Effector memory CD4-positive, alpha-beta T cell (primary cell): ENCODE measurements around the gene PPP3CA.

ENCODE experiments used
- DNase-seq, 3 donors: peaks; one replicate each; pipeline ENCODE4 v3.0.0-alpha.2; 2020
- H3K27ac ChIP-seq: 2 replicates; pipeline ENCODE4 v1.7.0; 2013; ENCODE audit warnings: mild to moderate bottlenecking, low read length, moderate library complexity; ENCODE audit not compliant: insufficient read depth, poor library complexity, severe bottlenecking
- H3K27me3 ChIP-seq: replicated peaks from 2 replicates; pipeline ENCODE4 v1.7.0; 2013; ENCODE audit warnings: mild to moderate bottlenecking, low read length; ENCODE audit not compliant: insufficient read depth, control insufficient read depth, poor library complexity, severe bottlenecking
- H3K36me3 ChIP-seq: 2 replicates; pipeline ENCODE4 v1.7.0; 2013; ENCODE audit warnings: mild to moderate bottlenecking, low read length, moderate library complexity; ENCODE audit not compliant: control insufficient read depth, insufficient read depth
- H3K4me1 ChIP-seq: 2 replicates; pipeline ENCODE4 v1.7.0; 2013; ENCODE audit warnings: low read length, mild to moderate bottlenecking; ENCODE audit not compliant: control insufficient read depth, insufficient read depth, poor library complexity, severe bottlenecking
- H3K4me3 ChIP-seq: 2 replicates; pipeline ENCODE4 v1.7.0; 2013; ENCODE audit warnings: low read length, low read depth, mild to moderate bottlenecking; ENCODE audit not compliant: insufficient read depth, poor library complexity, severe bottlenecking
- H3K9me3 ChIP-seq: 2 replicates; pipeline ENCODE4 v1.7.0; 2013; ENCODE audit warnings: mild to moderate bottlenecking, low read length, moderate library complexity; ENCODE audit not compliant: control insufficient read depth

Gene PPP3CA

DNA sequence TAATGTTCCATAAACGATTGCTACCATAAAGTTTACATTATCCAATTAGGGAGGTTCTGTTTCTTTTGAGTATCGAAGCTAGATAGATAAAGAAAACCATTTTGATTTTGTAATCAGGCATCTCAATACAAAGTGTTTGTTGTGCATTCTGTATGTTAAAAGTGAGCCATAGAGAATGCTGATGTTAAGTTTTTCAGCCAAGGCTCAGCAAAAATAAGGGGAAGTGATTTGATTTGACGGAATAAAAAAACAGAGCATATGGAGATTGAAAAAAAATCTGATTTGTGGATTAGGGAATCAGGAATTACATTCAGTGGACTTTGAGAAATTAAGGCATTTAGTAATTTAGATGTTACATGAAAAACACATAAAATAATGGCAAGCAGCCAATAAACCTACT is 314.8 kb downstream of the PPP3CA start:
- DNase-seq: no peak
- Histone ChIP-seq H3K4me1 (no peaks in the 10 kb centered on the region), H3K4me3 (no peak overlapping the region), H3K9me3 (no peaks in the 10 kb centered on the region), H3K27me3 (no peaks in the 10 kb centered on the region), H3K36me3 (peaks cover 3% of the 10 kb centered on the region), H3K27ac (no peak overlapping the region)

DNA sequence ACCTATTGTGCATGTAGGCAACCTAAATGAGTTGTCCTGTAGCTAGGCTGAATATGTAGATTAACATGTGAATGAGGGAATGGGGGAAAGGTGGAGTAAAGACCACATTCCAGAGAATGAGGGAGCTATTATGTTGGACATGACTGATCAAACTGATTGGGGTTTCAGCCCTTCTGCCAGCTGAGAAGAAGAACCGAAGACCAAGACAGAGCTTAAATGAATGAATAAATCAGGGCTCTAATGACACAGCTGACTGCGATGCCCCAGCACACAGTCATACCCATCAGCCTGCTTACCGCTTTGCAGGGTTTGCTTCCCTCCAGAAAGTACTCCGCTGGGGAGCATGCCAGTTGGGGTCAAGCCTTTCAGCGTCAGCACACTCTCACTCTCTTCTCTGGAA is 315.4 kb downstream of the PPP3CA start:
- Histone ChIP-seq H3K36me3 (peaks cover 3% of the 10 kb centered on the region), H3K27ac (no peak overlapping the region), H3K9me3 (no peaks in the 10 kb centered on the region), H3K27me3 (no peaks in the 10 kb centered on the region), H3K4me1 (no peaks in the 10 kb centered on the region), H3K4me3 (no peak overlapping the region)
- no peak for DNase-seq

DNA sequence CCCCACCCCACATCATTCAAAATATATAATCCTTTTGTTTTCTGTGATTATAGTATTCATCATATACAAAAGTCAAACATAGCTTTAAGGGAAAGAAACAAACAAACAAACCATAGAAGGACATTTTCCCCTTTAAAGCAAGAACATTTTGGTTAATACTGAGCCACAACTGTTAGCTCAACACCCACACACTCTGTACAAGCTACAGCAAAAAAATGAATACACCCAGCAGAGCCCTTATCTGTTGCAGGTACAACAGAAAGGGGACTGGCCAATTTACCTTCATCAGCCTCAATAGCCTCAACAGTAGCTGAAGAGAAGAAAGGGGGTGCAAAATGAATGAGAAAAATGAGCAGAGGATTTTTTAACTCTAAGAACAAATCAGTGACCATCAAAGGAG is 318.4 kb downstream of the PPP3CA start:
- H3K9me3 ChIP-seq: no peaks in the 10 kb centered on the region
- no peak overlapping the region for H3K4me3 ChIP-seq
- no peaks in the 10 kb centered on the region for H3K27me3 ChIP-seq
- no peak for DNase-seq
- H3K4me1 ChIP-seq: no peaks in the 10 kb centered on the region
- H3K36me3 ChIP-seq: peaks cover 3% of the 10 kb centered on the region
- no peak overlapping the region for H3K27ac ChIP-seq

DNA sequence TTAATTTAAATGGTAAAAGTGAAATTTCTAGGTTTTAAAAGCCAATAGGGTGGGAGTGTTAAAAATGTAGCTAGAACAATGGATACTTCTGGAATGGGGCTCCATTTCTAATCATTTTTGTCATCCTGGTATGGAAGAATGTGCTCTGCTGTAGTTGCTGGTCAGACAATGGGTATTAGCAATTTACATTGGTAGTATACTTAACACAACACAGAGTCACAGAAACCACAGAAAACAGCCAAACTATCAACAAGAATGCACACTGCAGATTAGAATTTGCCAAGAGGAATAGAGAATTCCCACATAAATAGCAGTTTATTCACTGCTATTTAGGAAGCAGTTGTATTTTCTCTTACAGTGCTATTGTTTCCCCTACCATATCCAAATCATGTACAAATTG is 319.6 kb downstream of the PPP3CA start:
- no peaks in the 10 kb centered on the region for H3K4me1 ChIP-seq
- no peaks in the 10 kb centered on the region for H3K27me3 ChIP-seq
- peaks cover 3% of the 10 kb centered on the region for H3K36me3 ChIP-seq
- no peak overlapping the region for H3K27ac ChIP-seq
- H3K4me3 ChIP-seq: no peak overlapping the region
- H3K9me3 ChIP-seq: no peaks in the 10 kb centered on the region
- no peak for DNase-seq

DNA sequence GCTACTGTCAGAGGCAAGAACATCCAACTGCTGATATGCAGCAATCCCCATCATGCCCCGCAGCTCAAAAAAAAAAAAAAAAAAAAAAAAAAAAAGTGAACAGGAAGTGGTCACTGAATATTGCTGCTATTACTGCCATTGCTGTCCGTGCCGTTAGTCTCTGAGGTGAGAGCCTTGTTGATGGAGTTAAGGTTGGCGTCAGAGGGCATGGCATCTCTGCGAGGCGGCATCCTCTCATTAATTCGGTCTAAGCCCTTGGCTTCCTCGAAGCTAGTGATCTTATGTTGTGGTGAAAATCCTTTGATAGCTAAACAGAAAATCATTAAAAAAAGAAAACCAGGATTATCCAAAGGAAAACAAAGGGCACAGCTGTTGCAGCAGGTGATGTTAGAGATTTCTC is 321.6 kb downstream of the PPP3CA start:
- peaks cover 3% of the 10 kb centered on the region for H3K36me3 ChIP-seq
- H3K4me1 ChIP-seq: peaks cover 15% of the 10 kb centered on the region
- H3K27ac ChIP-seq: no peak overlapping the region
- no peak for DNase-seq
- H3K9me3 ChIP-seq: no peaks in the 10 kb centered on the region
- H3K27me3 ChIP-seq: no peaks in the 10 kb centered on the region
- no peak overlapping the region for H3K4me3 ChIP-seq

DNA sequence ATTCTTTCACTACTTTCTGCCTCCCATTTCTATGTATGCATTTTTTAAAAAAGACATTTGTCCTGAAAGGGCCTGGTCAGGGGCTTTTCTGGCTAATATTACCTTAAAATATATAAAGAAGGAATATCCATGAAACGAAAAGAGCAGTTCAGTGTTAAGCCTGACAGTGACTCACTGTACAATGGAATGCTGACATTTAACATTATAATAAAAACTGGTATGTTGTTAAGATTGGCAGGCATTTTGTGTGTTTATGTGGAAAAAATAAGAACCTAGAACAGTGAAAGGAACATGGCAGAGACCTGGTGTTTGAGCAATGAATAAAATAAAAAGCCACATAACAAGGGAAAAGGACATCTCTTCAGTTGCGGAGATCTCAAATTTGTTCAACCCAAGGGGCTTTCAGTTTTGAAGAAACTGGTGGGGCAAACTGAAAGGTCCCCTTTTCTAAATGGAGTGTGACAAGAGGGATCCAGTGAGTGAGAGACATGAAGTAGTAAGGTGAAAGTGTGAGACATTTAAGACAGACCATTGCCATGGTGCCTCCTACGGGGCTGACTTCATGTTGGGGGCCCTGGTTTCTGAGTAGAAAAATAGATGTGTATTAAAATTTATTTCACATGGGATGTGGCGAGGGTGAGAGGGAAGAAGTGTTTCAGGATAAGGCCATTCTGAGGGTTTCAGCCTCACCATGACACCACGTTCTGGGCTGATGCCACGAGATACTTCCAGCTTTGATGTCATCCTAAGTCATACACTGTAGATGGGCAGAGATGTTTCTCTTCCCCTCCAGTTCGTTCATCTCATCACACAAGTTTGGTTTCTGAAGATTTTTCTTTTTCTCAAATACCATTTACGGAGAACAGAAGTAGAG is 324.9 kb downstream of the PPP3CA start:
- H3K9me3 ChIP-seq: no peaks in the 10 kb centered on the region
- no peak overlapping the region for H3K27ac ChIP-seq
- no peak for DNase-seq
- H3K27me3 ChIP-seq: no peaks in the 10 kb centered on the region
- H3K4me3 ChIP-seq: no peak overlapping the region
- H3K36me3 ChIP-seq: no peaks in the 10 kb centered on the region
- H3K4me1 ChIP-seq: peaks cover 28% of the 10 kb centered on the region

DNA sequence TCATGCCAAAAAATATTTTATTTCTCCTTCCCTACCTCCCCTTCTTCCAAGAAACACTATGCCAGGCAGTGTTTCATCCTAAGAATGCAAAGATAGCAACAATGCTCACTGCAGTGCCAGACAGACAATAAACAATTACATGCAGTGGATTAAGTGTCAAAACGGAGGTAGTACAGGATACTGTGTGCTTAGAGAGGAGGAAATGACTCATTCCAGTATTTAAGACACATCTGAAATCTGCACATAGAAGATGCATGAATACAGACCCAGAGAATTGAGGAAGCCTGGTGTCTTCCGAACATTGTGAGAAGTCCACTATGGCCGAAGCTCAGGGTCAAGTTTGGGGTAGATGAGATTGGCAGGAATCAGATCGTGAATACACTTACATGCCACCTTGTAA is 326.4 kb downstream of the PPP3CA start:
- no peak for DNase-seq
- Histone ChIP-seq H3K36me3 (no peaks in the 10 kb centered on the region), H3K27ac (peak overlapping the region; percentile 71), H3K4me1 (peaks cover 31% of the 10 kb centered on the region), H3K4me3 (no peak overlapping the region), H3K9me3 (no peaks in the 10 kb centered on the region), H3K27me3 (no peaks in the 10 kb centered on the region)

DNA sequence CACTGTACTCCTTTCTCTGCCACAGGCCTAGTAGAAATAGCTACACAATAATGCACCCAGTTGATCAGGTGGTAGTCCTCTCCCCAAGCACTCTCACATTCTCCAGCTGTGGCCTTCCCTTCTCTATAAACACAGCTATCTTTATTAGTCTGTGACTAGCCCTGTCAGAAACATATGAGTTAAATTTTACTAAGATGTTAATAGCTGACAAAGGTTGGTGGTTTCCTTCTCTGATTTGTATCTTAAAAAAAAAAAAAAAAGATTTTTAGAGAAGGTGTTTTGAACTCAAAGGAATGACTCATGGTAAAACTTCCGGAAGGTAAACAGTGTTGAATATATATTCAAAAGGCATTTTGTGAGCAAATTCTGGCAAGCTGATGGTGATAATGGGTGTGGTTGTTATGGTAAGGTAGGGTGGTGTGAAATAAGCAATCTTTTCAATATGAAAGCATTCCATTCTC is 327.4 kb downstream of the PPP3CA start:
- Histone ChIP-seq H3K36me3 (no peaks in the 10 kb centered on the region), H3K9me3 (no peaks in the 10 kb centered on the region), H3K4me3 (peak overlapping the region; percentile 16), H3K27me3 (no peaks in the 10 kb centered on the region), H3K27ac (peak overlapping the region; percentile 71), H3K4me1 (peaks cover 33% of the 10 kb centered on the region)
- peak in 1 of 3 donors; percentile 24 for DNase-seq

DNA sequence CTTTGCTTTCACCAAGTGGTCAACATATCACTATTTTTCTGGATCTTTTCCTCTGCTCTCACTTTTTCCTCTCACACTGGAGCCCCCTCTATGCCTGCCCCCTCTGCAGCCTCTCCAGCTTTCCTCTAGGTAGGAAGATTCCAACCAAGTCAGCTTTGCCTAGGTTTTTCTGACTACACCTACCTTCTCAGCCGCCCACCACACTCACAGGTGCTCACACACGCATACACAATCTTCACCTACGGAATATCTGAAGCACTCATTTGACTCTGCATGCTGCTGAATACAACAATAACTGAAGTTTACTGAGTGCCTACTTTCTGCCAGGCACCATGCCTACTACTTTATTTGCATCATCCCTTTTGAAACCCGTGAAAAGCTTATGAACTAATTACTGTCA is 328.0 kb downstream of the PPP3CA start:
- Histone ChIP-seq H3K4me1 (peaks cover 33% of the 10 kb centered on the region), H3K36me3 (no peaks in the 10 kb centered on the region), H3K27me3 (no peaks in the 10 kb centered on the region), H3K27ac (peak overlapping the region; percentile 46), H3K4me3 (no peak overlapping the region), H3K9me3 (no peaks in the 10 kb centered on the region)
- DNase-seq: no peak

DNA sequence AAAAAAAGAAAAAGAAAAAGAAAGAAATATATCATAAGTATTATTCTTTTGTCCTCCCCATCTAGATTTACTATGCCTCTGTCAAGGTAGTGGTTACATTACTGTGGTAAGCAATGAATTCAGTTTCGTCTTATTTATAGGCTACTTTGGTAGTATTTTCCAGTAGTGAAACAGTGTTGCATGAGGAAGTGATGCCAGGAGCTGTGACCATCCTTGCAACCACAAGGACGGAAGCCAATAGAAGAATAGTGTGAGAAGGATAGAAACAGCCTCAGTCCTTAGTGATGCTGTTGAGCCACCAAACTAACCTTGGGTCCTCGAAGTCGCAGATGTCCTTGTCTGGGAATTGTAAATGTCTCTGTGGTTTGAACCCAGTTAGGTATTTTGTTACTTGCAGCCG is 328.5 kb downstream of the PPP3CA start:
- Histone ChIP-seq H3K4me3 (no peak overlapping the region), H3K9me3 (no peaks in the 10 kb centered on the region), H3K4me1 (peaks cover 33% of the 10 kb centered on the region), H3K27me3 (no peaks in the 10 kb centered on the region), H3K27ac (no peak overlapping the region), H3K36me3 (no peaks in the 10 kb centered on the region)
- no peak for DNase-seq
